Smooth muscle cell (in vitro differentiated cells): ENCODE data around the gene CDHR4. TPM values are rescaled to one million over a fixed set of nuclear protein-coding genes. Genes with fewer than 3 reads are reported as not detected.

Experiments used
- DNase-seq: peaks from one replicate; lab custom pipeline; 2025; ENCODE audit not compliant: unreplicated experiment; lab: John Stamatoyannopoulos, UW
- H2AFZ ChIP-seq: fragments of 200-600 bp; sonication (generic); 2 replicates; pipeline ENCODE4 v1.6.0; 2016; ENCODE audit warnings: antibody characterized with exemption, low read depth, mild to moderate bottlenecking
- H3F3A ChIP-seq: fragments of 200-600 bp; sonication (generic); 2 replicates; pipeline ENCODE4 v1.6.0; 2017; ENCODE audit warnings: antibody characterized with exemption, low read depth
- H3K27ac ChIP-seq: fragments of 200-600 bp; sonication (generic); 2 replicates; pipeline ENCODE4 v1.5.1; 2016; ENCODE audit warnings: low read depth, mild to moderate bottlenecking
- H3K27me3 ChIP-seq: fragments of 200-600 bp; sonication (generic); 2 replicates; pipeline ENCODE4 v1.6.1; 2016; ENCODE audit warnings: low read depth, mild to moderate bottlenecking
- H3K36me3 ChIP-seq: fragments of 200-600 bp; sonication (generic); 2 replicates; pipeline ENCODE4 v1.5.1; 2016; ENCODE audit warnings: low read depth
- H3K4me1 ChIP-seq: fragments of 200-600 bp; sonication (generic); 2 replicates; pipeline ENCODE4 v1.5.1; 2016; ENCODE audit warnings: low read depth
- H3K4me2 ChIP-seq: fragments of 200-600 bp; sonication (generic); 2 replicates; pipeline ENCODE4 v1.6.0; 2016; ENCODE audit warnings: mild to moderate bottlenecking
- H3K4me3 ChIP-seq: fragments of 200-600 bp; sonication (generic); 2 replicates; pipeline ENCODE4 v1.5.1; 2016; ENCODE audit warnings: mild to moderate bottlenecking
- H3K79me2 ChIP-seq: fragments of 200-600 bp; sonication (generic); 2 replicates; pipeline ENCODE4 v1.6.0; 2016; ENCODE audit warnings: low read depth, mild to moderate bottlenecking
- H3K9ac ChIP-seq: fragments of 200-600 bp; sonication (generic); 2 replicates; pipeline ENCODE4 v1.6.0; 2016; ENCODE audit warnings: low read depth
- H3K9me3 ChIP-seq: fragments of 200-600 bp; sonication (generic); replicated peaks from 2 replicates; pipeline ENCODE4 v1.5.1; 2016; ENCODE audit warnings: low read depth
- H4K20me1 ChIP-seq: fragments of 200-600 bp; sonication (generic); 2 replicates; pipeline ENCODE4 v1.6.0; 2016; ENCODE audit warnings: low read depth
- CTCF ChIP-seq: fragments of 200-600 bp; sonication (generic); IDR thresholded peaks from 2 replicates; pipeline ENCODE4 v1.5.1; 2017; ENCODE audit warnings: borderline replicate concordance, mild to moderate bottlenecking, antibody characterized with exemption; ENCODE audit not compliant: insufficient read depth, poor library complexity, severe bottlenecking
- WGBS: methylation state at CpG from one replicate; pipeline ENCODE4 v1.1.7; 2016; ENCODE audit warnings: low lambda C conversion rate; 5-methylcytosine and 5-hydroxymethylcytosine counted together
- polyA plus RNA-seq: library from polyadenylated mRNA; unstranded; fragments of >200 nt; fragmentation: Nextera tagmentation; extraction: Ambion mirVana; gene quantifications from 2 replicates; pipeline ENCODE4 v1.2.1, GENCODE V29; 2016
- total RNA-seq: library from RNA; depleted of rRNA; stranded (reverse); fragments of >200 nt; gene quantifications from 2 replicates; pipeline ENCODE4 v1.2.3, GENCODE V29; 2014

CDHR4 gene
- total and polyA plus RNA-seq, 2 experiments from 2014 or later = 0.31 TPM; not detected in 1

DNA sequence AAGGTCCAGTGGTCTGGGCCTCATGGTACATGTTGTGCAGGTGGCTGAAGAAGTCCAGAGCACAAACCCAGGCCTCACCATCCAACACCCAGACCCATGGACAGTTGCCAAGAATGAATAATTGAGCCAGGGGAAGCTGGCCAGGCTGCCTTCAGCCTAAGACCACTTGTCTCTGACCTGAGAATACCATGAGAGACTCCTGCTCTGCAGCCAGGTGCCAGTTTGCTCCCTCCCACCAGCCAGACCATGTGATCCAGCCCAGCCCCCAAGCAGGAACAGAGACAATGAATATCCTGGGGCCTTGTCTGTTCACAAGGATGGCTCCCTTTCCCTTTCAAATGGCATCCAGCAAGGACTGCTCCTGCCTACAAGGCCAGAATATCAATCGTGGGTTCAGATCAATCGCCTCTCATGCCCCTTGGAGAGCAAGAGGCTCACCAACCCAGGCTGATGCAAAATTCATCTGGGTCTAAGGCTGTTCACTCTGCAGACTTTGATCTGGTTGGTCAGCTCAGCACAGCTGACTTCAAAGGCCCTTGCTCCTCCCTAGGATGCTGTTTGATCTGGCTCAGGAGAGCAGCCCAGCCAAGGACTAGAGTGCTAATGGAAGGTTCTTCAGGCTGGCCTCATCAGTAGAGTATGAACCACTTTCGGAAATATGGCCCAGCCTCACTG lies 43.3 kb upstream of the CDHR4 start:
- TF ChIP-seq CTCF = no peak
- H2AFZ ChIP-seq = no peak overlapping the region
- WGBS = 94% methylated on average over 3 of the region's 3 CpGs
- DNase-seq = no peak
- no peak overlapping the region for H3K9ac ChIP-seq
- H3K79me2 ChIP-seq = no peaks in the 10 kb centered on the region
- H3K27ac ChIP-seq = no peak overlapping the region
- H3K4me2 ChIP-seq = no peak overlapping the region
- H3K9me3 ChIP-seq = no peaks in the 10 kb centered on the region
- H3K36me3 ChIP-seq = no peaks in the 10 kb centered on the region
- no peak overlapping the region for H3K4me3 ChIP-seq
- H4K20me1 ChIP-seq = no peaks in the 10 kb centered on the region
- H3F3A ChIP-seq = no peaks in the 10 kb centered on the region
- H3K4me1 ChIP-seq = no peaks in the 10 kb centered on the region
- H3K27me3 ChIP-seq = no peaks in the 10 kb centered on the region

GRCh38 chr3:49841806-49842205 lies 42.1 kb upstream of the CDHR4 start:
- Histone ChIP-seq H3K4me1 (no peaks in the 10 kb centered on the region), H3K9ac (no peak overlapping the region), H3K4me2 (no peak overlapping the region), H3K36me3 (no peaks in the 10 kb centered on the region), H3K27me3 (no peaks in the 10 kb centered on the region), H2AFZ (no peak overlapping the region), H3K27ac (no peak overlapping the region), H3K4me3 (no peak overlapping the region), H3K9me3 (no peaks in the 10 kb centered on the region), H4K20me1 (no peaks in the 10 kb centered on the region), H3F3A (no peaks in the 10 kb centered on the region), H3K79me2 (no peaks in the 10 kb centered on the region)
- no peak for DNase-seq
- 93% methylated on average over 7 of the region's 7 CpGs for whole genome bisulfite sequencing
- TF ChIP-seq CTCF = no peak

DNA sequence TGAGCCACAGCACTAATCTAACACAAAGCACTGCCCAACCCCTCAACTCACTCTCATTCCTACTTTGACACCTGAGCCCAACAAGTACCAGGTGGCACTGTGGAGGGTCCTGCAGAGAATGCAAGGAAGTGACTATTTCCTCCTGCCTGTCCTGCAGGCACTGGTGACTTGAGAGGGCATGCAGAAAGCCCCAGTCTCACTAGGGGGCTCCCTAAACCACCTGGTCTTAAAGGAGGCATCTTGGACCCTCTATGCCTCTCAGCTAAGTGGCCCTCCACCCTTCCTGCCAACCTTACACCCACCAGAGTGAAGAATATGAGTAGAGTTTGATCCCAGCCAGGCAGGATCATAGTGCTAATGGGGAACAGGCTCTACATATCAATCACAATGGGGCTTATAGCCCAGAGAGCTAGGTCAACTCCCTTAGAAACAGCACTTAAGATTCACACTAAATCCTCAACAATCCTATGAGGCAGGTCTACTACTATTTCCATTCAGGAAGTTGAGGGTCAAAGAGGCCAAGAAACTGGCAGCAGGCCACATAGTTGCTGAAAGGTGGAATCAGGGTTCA lies 41.5 kb upstream of the CDHR4 start:
- H3K4me3 ChIP-seq = no peak overlapping the region
- no peaks in the 10 kb centered on the region for H3F3A ChIP-seq
- no peaks in the 10 kb centered on the region for H3K27me3 ChIP-seq
- no peak overlapping the region for H3K4me2 ChIP-seq
- H3K4me1 ChIP-seq = no peaks in the 10 kb centered on the region
- H3K9ac ChIP-seq = no peak overlapping the region
- no peak for DNase-seq
- no peak for TF ChIP-seq CTCF
- H3K27ac ChIP-seq = no peak overlapping the region
- no peaks in the 10 kb centered on the region for H3K36me3 ChIP-seq
- no peak overlapping the region for H2AFZ ChIP-seq
- H4K20me1 ChIP-seq = no peaks in the 10 kb centered on the region
- no peaks in the 10 kb centered on the region for H3K79me2 ChIP-seq
- H3K9me3 ChIP-seq = no peaks in the 10 kb centered on the region

DNA sequence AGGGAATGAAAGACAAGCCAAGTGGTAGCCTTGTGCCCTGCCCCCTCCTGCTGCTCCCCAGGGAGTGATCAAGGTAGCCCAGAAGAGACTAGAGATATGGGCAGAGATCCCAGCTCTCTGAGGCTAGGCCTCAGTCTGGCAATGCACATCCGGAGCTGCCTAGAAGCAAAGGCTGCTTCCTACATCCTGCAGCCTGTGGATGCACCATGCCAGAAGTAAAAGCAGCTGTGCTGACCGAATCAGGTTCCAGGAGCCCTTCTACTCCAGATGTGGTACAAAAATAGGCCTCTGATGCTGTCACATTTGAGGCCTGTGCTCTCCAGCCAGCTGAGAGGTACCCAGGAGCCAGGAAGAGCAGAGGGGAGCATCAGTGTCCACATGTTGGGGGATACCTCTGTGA lies 40.7 kb upstream of the CDHR4 start:
- H3K27ac ChIP-seq = no peak overlapping the region
- WGBS = 93% methylated on average over 2 of the region's 2 CpGs
- H3K36me3 ChIP-seq = no peaks in the 10 kb centered on the region

More for the DNA sequence above, 40.7 kb upstream of the CDHR4 start:
- Histone ChIP-seq H3K9me3 (no peaks in the 10 kb centered on the region), H3F3A (no peaks in the 10 kb centered on the region), H3K4me2 (no peak overlapping the region), H3K4me3 (no peak overlapping the region), H4K20me1 (no peaks in the 10 kb centered on the region), H3K9ac (no peak overlapping the region), H2AFZ (no peak overlapping the region), H3K79me2 (no peaks in the 10 kb centered on the region), H3K4me1 (no peaks in the 10 kb centered on the region), H3K27me3 (no peaks in the 10 kb centered on the region)
- DNase-seq = no peak
- no peak for TF ChIP-seq CTCF
